Measurements from ENCODE around the gene MEX3D.

- TF ChIP-seq CTCF (IDR thresholded peaks at IDR 0.05) (no peak), KDM1A (IDR thresholded peaks at IDR 0.05; ENCODE audit: low read depth) (no peak), ESRRA (IDR thresholded peaks at IDR 0.05; ENCODE audit: borderline replicate concordance, low read length) (no peak), PBX3 (IDR thresholded peaks at IDR 0.05) (no peak), RAD21 (conservative IDR thresholded peaks at IDR 0.05 in 1 of 2, IDR thresholded peaks at IDR 0.05 in 1 of 2) (no peak), CEBPB (IDR thresholded peaks at IDR 0.05) (no peak), ELK1 (IDR thresholded peaks at IDR 0.05; ENCODE audit: low read depth, low read length) (no peak), POLR2A (IDR thresholded peaks at IDR 0.05; ENCODE audit: low read length) (no peak), NR3C1 (IDR thresholded peaks at IDR 0.05) (no peak)
These were observed 45.9 kb upstream of the MEX3D start for GRCh38 chr19:1613808-1614570.

Data from A549 (cell line).